Measurements from ENCODE around the gene STK32B. TPM values are rescaled to one million over a fixed set of nuclear protein-coding genes. Genes with fewer than 3 reads are reported as not detected.

Gene STK32B
- total and polyA plus RNA-seq, 4 donors = 0.02 to 0.28 (median 0.08) TPM; not detected in 1

DNA sequence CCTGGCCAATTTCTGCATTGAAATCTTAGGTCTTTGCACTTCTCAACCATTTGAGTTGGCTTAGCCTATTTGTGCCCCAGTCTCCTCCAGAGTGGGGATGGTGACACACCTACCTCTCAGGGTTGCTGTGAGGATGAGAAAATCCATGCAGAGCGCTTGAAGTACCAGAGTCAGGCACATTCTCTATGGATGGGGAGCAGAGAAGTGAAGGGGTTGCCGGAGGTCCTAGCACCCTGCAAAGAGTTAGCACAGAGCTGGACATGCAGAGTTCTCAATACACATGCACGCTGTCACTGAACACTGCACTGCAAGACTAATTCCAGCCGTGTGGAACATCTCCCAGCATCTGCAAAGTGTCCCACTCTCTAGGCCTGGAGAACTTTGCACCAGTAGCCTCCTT, 2.6 kb upstream of the STK32B start:
- Histone ChIP-seq H3K36me3 (ENCODE audit: control insufficient read depth in 4 of 4, insufficient read depth in 3 of 4, low read depth in 1 of 4, low read length in 3 of 4) (no peaks in the 10 kb centered on the region), H3K9me3 (ENCODE audit: control insufficient read depth in 4 of 4, low read length in 3 of 4) (no peaks in the 10 kb centered on the region), H3K4me1 (ENCODE audit: control insufficient read depth in 4 of 4, insufficient read depth in 4 of 4, low read length in 3 of 4) (peaks cover 1 to 17% (median 11%) of the 10 kb centered on the region in 4 donors), H3K27ac (ENCODE audit: low read depth in 1 of 2, low read length in 2 of 2) (no peak overlapping the region), H3K27me3 (ENCODE audit: control insufficient read depth in 4 of 4, insufficient read depth in 4 of 4, low read length in 3 of 4) (peaks cover 0 to 11% (median 2%) of the 10 kb centered on the region in 4 donors), H3K9ac (ENCODE audit: low read depth in 1 of 2, low read length in 2 of 2) (no peak overlapping the region), H3K4me3 (ENCODE audit: low read depth in 1 of 3, low read length in 3 of 3) (no peak overlapping the region)
- 84% methylated on average over 4 of the region's 4 CpGs for WGBS
- DNase-seq (ENCODE audit: low spot score) = peak; percentile 28
- no peak for TF ChIP-seq HNF4G (IDR thresholded peaks at IDR 0.05)
- no peak for TF ChIP-seq SP1 (IDR thresholded peaks at IDR 0.05)
- no peak for TF ChIP-seq CTCF (IDR thresholded peaks at IDR 0.05; ENCODE audit: low read depth, low read length, missing input control)
- TF ChIP-seq, protein P1, sequence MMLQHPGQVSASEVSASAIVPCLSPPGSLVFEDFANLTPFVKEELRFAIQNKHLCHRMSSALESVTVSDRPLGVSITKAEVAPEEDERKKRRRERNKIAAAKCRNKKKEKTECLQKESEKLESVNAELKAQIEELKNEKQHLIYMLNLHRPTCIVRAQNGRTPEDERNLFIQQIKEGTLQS (IDR thresholded peaks at IDR 0.05) = no peak

GRCh38 chr4:5050520-5051277, 581 bp upstream of the STK32B start:
- Histone ChIP-seq H3K27ac (ENCODE audit: low read depth in 1 of 2, low read length in 2 of 2) (no peak overlapping the region), H3K9ac (ENCODE audit: low read depth in 1 of 2, low read length in 2 of 2) (no peak overlapping the region), H3K27me3 (ENCODE audit: control insufficient read depth in 4 of 4, insufficient read depth in 4 of 4, low read length in 3 of 4) (peaks cover 0 to 11% (median 2%) of the 10 kb centered on the region in 4 donors), H3K4me3 (ENCODE audit: low read depth in 1 of 3, low read length in 3 of 3) (peak overlapping the region in 2 of 3 donors; percentile 33 to 43), H3K9me3 (ENCODE audit: control insufficient read depth in 4 of 4, low read length in 3 of 4) (no peaks in the 10 kb centered on the region), H3K36me3 (ENCODE audit: control insufficient read depth in 4 of 4, insufficient read depth in 3 of 4, low read depth in 1 of 4, low read length in 3 of 4) (no peaks in the 10 kb centered on the region), H3K4me1 (ENCODE audit: control insufficient read depth in 4 of 4, insufficient read depth in 4 of 4, low read length in 3 of 4) (peaks cover 1 to 17% (median 11%) of the 10 kb centered on the region in 4 donors)
- WGBS = 4% methylated on average over 36 of the region's 36 CpGs
- TF ChIP-seq TAF1 (conservative IDR thresholded peaks at IDR 0.05) (no peak), YY1 (IDR thresholded peaks at IDR 0.05) (no peak), FOXA2 (IDR thresholded peaks at IDR 0.05) (no peak), RXRA (IDR thresholded peaks at IDR 0.05) (no peak), RAD21 (IDR thresholded peaks at IDR 0.05) (peak; percentile 77 to 81), HNF4G (IDR thresholded peaks at IDR 0.05) (no peak), SP1 (IDR thresholded peaks at IDR 0.05) (no peak), NR2F2 (IDR thresholded peaks at IDR 0.05) (no peak), CTCF (IDR thresholded peaks at IDR 0.05; ENCODE audit: low read depth, low read length, missing input control) (peak; percentile 60), GABPA (IDR thresholded peaks at IDR 0.05 in 1 of 2, conservative IDR thresholded peaks at IDR 0.05 in 1 of 2) (no peak), FOXA1 (IDR thresholded peaks at IDR 0.05) (no peak), EGR1 (IDR thresholded peaks at IDR 0.05; ENCODE audit: low read depth in 2 of 2) (no peak), MAX (IDR thresholded peaks at IDR 0.05) (no peak), HNF4A (conservative IDR thresholded peaks at IDR 0.05) (no peak)
- TF ChIP-seq, protein P2, sequence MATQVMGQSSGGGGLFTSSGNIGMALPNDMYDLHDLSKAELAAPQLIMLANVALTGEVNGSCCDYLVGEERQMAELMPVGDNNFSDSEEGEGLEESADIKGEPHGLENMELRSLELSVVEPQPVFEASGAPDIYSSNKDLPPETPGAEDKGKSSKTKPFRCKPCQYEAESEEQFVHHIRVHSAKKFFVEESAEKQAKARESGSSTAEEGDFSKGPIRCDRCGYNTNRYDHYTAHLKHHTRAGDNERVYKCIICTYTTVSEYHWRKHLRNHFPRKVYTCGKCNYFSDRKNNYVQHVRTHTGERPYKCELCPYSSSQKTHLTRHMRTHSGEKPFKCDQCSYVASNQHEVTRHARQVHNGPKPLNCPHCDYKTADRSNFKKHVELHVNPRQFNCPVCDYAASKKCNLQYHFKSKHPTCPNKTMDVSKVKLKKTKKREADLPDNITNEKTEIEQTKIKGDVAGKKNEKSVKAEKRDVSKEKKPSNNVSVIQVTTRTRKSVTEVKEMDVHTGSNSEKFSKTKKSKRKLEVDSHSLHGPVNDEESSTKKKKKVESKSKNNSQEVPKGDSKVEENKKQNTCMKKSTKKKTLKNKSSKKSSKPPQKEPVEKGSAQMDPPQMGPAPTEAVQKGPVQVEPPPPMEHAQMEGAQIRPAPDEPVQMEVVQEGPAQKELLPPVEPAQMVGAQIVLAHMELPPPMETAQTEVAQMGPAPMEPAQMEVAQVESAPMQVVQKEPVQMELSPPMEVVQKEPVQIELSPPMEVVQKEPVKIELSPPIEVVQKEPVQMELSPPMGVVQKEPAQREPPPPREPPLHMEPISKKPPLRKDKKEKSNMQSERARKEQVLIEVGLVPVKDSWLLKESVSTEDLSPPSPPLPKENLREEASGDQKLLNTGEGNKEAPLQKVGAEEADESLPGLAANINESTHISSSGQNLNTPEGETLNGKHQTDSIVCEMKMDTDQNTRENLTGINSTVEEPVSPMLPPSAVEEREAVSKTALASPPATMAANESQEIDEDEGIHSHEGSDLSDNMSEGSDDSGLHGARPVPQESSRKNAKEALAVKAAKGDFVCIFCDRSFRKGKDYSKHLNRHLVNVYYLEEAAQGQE (IDR thresholded peaks at IDR 0.05) = no peak
- TF ChIP-seq, protein P1 (IDR thresholded peaks at IDR 0.05) = no peak
- TF ChIP-seq, protein P3, sequence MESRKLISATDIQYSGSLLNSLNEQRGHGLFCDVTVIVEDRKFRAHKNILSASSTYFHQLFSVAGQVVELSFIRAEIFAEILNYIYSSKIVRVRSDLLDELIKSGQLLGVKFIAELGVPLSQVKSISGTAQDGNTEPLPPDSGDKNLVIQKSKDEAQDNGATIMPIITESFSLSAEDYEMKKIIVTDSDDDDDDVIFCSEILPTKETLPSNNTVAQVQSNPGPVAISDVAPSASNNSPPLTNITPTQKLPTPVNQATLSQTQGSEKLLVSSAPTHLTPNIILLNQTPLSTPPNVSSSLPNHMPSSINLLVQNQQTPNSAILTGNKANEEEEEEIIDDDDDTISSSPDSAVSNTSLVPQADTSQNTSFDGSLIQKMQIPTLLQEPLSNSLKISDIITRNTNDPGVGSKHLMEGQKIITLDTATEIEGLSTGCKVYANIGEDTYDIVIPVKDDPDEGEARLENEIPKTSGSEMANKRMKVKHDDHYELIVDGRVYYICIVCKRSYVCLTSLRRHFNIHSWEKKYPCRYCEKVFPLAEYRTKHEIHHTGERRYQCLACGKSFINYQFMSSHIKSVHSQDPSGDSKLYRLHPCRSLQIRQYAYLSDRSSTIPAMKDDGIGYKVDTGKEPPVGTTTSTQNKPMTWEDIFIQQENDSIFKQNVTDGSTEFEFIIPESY (IDR thresholded peaks at IDR 0.05) = no peak
- peak; percentile 60 for DNase-seq (ENCODE audit: low spot score)

All from liver (tissue), 9 donors.